K562 (cell line): Measurements from ENCODE around the gene FMC1. TPM values are rescaled to one million over a fixed set of nuclear protein-coding genes. Genes with fewer than 3 reads are reported as not detected.
A peak's percentile ranks its signal among the peaks of the same experiment; 100 is the strongest.

Experiments used
- CHD2 ChIP-seq: IDR thresholded peaks from 2 replicates; pipeline ENCODE4 v1.6.1; 2011; ENCODE audit warnings: low read depth, low read length
- E2F8 ChIP-seq: fragments of 450-650 bp; IDR thresholded peaks from 2 replicates; pipeline ENCODE4 v1.7.1; 2018; ENCODE audit warnings: mild to moderate bottlenecking, low read depth; ENCODE audit not compliant: partially characterized antibody
- EGR1 ChIP-seq: fragments of 450-650 bp; conservative IDR thresholded peaks from 2 replicates; pipeline ENCODE4 v1.6.1; 2017; ENCODE audit warnings: mild to moderate bottlenecking
- FOSL1 ChIP-seq: fragments of 200-800 bp; sonication (Bioruptor generic); conservative IDR thresholded peaks from 2 replicates; pipeline ENCODE4 v1.6.1; 2016; ENCODE audit warnings: missing genetic modification characterization, missing compliant biosample characterization
- GABPA ChIP-seq: fragments of 200-800 bp; sonication (Bioruptor generic); conservative IDR thresholded peaks from 2 replicates; pipeline ENCODE4 v1.6.1; 2016; ENCODE audit warnings: low read depth, missing genetic modification characterization, missing compliant biosample characterization
- GTF2F1 ChIP-seq: IDR thresholded peaks from 2 replicates; pipeline ENCODE4 v1.6.1; 2011; ENCODE audit warnings: low read depth, low read length, improper control_type of control experiment
- HMG20A ChIP-seq: fragments of 450-650 bp; formaldehyde crosslinking; conservative IDR thresholded peaks from 2 replicates; pipeline ENCODE4 v1.4.0; 2020; ENCODE audit warnings: mild to moderate bottlenecking, mixed read lengths
- HSF4 ChIP-seq: fragments of 250-450 bp; sonication (Bioruptor Pico); IDR thresholded peaks from 2 replicates; pipeline ENCODE4 v2.1.2; 2022; ENCODE audit warnings: mild to moderate bottlenecking, moderate library complexity, borderline replicate concordance
- IRF2 ChIP-seq: sonication (generic); formaldehyde crosslinking; IDR thresholded peaks from 2 replicates; pipeline ENCODE4 v1.8.1; 2022; ENCODE audit warnings: mild to moderate bottlenecking, missing genetic modification reagents
- KHSRP ChIP-seq: fragments of 450-650 bp; IDR thresholded peaks from 2 replicates; pipeline ENCODE4 v1.6.1; 2017
- MTA3 ChIP-seq: fragments of 450-650 bp; formaldehyde crosslinking; IDR thresholded peaks from 2 replicates; pipeline ENCODE4 v1.6.1; 2017; ENCODE audit warnings: mild to moderate bottlenecking, borderline replicate concordance
- PHB2 ChIP-seq: fragments of 450-650 bp; IDR thresholded peaks from 2 replicates; pipeline ENCODE4 v1.6.1; 2017; ENCODE audit warnings: low read depth
- POLR2B ChIP-seq: fragments of 450-650 bp; IDR thresholded peaks from 2 replicates; pipeline ENCODE4 v1.6.1; 2018; ENCODE audit warnings: low read depth; ENCODE audit not compliant: partially characterized antibody
- SMAD3 ChIP-seq: fragments of 450-650 bp; formaldehyde crosslinking; conservative IDR thresholded peaks from 2 replicates; pipeline ENCODE4 v1.4.0; 2020; ENCODE audit warnings: mild to moderate bottlenecking
- TARDBP ChIP-seq: fragments of 450-650 bp; IDR thresholded peaks from 2 replicates; pipeline ENCODE4 v1.6.1; 2016
- TCF3 ChIP-seq: sonication (generic); formaldehyde crosslinking; IDR thresholded peaks from 2 replicates; pipeline ENCODE4 v1.4.0; 2020; ENCODE audit warnings: mild to moderate bottlenecking, missing genetic modification reagents
- TEAD4 ChIP-seq, 2 experiments: sonication (generic) in 1 of 2; formaldehyde crosslinking in 1 of 2; IDR thresholded peaks; 2 replicates each; pipeline versions ENCODE4 v1.6.1 to v1.8.0; 2012 to 2022; ENCODE audit warnings: borderline replicate concordance in 1 of 2, inconsistent platforms in 1 of 2, low read length in 1 of 2, mild to moderate bottlenecking in 1 of 2, missing genetic modification reagents in 1 of 2
- UBTF ChIP-seq, 2 experiments: IDR thresholded peaks; 2 replicates each; pipeline ENCODE4 v1.6.1; 2012; ENCODE audit warnings: improper control_type of control experiment in 2 of 2, low read depth in 2 of 2, low read length in 2 of 2, borderline replicate concordance in 1 of 2
- ZNF165 ChIP-seq: fragments of 250-450 bp; sonication (Bioruptor Pico); IDR thresholded peaks from 2 replicates; pipeline ENCODE4 v1.4.0; 2020; ENCODE audit warnings: borderline replicate concordance
- ZNF436 ChIP-seq: fragments of 250-450, 450-650 bp; sonication (Bioruptor Pico); formaldehyde crosslinking; IDR thresholded peaks from 2 replicates; pipeline ENCODE4 v1.7.0; 2020; ENCODE audit warnings: mild to moderate bottlenecking
- ZNF511 ChIP-seq: sonication (generic); formaldehyde crosslinking; IDR thresholded peaks from 2 replicates; pipeline ENCODE4 v1.8.0; 2022; ENCODE audit warnings: mild to moderate bottlenecking, missing genetic modification reagents
- ZNF586 ChIP-seq: fragments of 450-650 bp; formaldehyde crosslinking; conservative IDR thresholded peaks from 2 replicates; pipeline ENCODE4 v1.4.0; 2020; ENCODE audit warnings: mild to moderate bottlenecking, moderate library complexity
- polyA plus RNA-seq, 8 experiments: library from polyadenylated mRNA; depleted of rRNA in 4 of 8; stranded (reverse) in 5 of 8; unstranded in 3 of 8; fragments of >200 nt; fragmentation: Nextera tagmentation in 2 of 8; fragmentation: Illumina TruSeq in 1 of 8; extraction: Ambion mirVana in 2 of 8; extraction: Trizol in 1 of 8; gene quantifications; 2 replicates each; pipeline versions ENCODE4 v1.2.1 to v1.2.3, GENCODE V29; 2011 to 2014; ENCODE audit warnings: inconsistent platforms in 1 of 8, missing spikeins in 1 of 8
- total RNA-seq, 7 experiments: library from RNA; depleted of rRNA in 6 of 7; stranded (reverse); fragments of >200 nt in 6 of 7; fragmentation: Illumina TruSeq in 2 of 7; extraction: Trizol in 2 of 7; gene quantifications; 2 replicates each; pipeline versions ENCODE4 v1.2.1 to v1.2.3, GENCODE V29; 2011 to 2021; ENCODE audit warnings: low replicate concordance in 1 of 7

Gene FMC1
- total and polyA plus RNA-seq, 9 of the 15 experiments (the other 6 are each of a cell fraction or from before 2014, with no cell fraction given) = 14.0 to 116 (median 29.0) TPM

GRCh38 chr7:139359366-139360209 is 18.5 kb downstream of the FMC1 start, which contains the start of gene LUC7L2 (continued):
- peak; percentile 98 for TF ChIP-seq E2F8
- no peak for TF ChIP-seq ZNF165
- TF ChIP-seq IRF2 (CRISPR knock-in tag) = no peak; the same call in 1 of the 2 replicates
- TF ChIP-seq CHD2 = peak; percentile 100
- TF ChIP-seq UBTF (IDR thresholded peaks at IDR 0.05; ENCODE audit: borderline replicate concordance in 1 of 2, low read depth in 2 of 2, low read length in 2 of 2) = peak; percentile 95 to 98
- no peak; the same call in 1 of the 2 replicates for TF ChIP-seq PHB2
- peak; percentile 93; the same call in 1 of the 2 replicates for TF ChIP-seq GTF2F1
- no peak for TF ChIP-seq ZNF586 (CRISPR knock-in tag)
- TF ChIP-seq GABPA (tag) = no peak; the same call in none of the 2 replicates
- no peak for TF ChIP-seq HMG20A (CRISPR knock-in tag)
- no peak for TF ChIP-seq ZNF436 (CRISPR knock-in tag)
- TF ChIP-seq SMAD3 = 0 out of 2 replicates have a peak, but pooled peaks have one; percentile 7
- TF ChIP-seq MTA3 = peak; percentile 94
- TF ChIP-seq TCF3 = peak; percentile 52
- peak; percentile 46; the same call in 1 of the 2 replicates for TF ChIP-seq FOSL1 (tag)
- TF ChIP-seq TARDBP = peak; percentile 73; the same call in 1 of the 2 replicates
- TF ChIP-seq HSF4 (CRISPR knock-in tag) = no peak
- TF ChIP-seq ZNF511 (CRISPR knock-in tag) = peak; percentile 88; the same call in 1 of the 2 replicates
- no peak for TF ChIP-seq KHSRP
- TF ChIP-seq POLR2B = peak; percentile 100
- TF ChIP-seq EGR1 = peak; percentile 90
- TF ChIP-seq TEAD4 (IDR thresholded peaks at IDR 0.05; ENCODE audit: low read length) = peak; percentile 63
- TF ChIP-seq TEAD4 (CRISPR knock-in tag; IDR thresholded peaks at IDR 0.05; ENCODE audit: borderline replicate concordance) = no peak
